Mesodermal cell (in vitro differentiated cells): ENCODE results near the gene ZNF385B.
"Not testable (repeated sequence)": the region's sequence is repeated elsewhere in the genome, so short reads cannot be mapped to it uniquely, and the experiment has no call there.

ENCODE experiments used
- H3K27ac ChIP-seq: 2 replicates; pipeline ENCODE4 v1.7.0; 2013; ENCODE audit warnings: mild to moderate bottlenecking, low read depth, low read length, moderate library complexity; ENCODE audit not compliant: severe bottlenecking
- H3K36me3 ChIP-seq: 2 replicates; pipeline ENCODE4 v1.7.1; 2013; ENCODE audit warnings: mild to moderate bottlenecking, low read length, moderate library complexity; ENCODE audit not compliant: control insufficient read depth, insufficient read depth
- H3K4me1 ChIP-seq: one replicate; pipeline ENCODE4 v1.7.1; 2013; ENCODE audit warnings: mild to moderate bottlenecking, low read length; ENCODE audit not compliant: insufficient read depth, control insufficient read depth, poor library complexity, severe bottlenecking
- H3K4me3 ChIP-seq: 2 replicates; pipeline ENCODE4 v1.7.0; 2013; ENCODE audit warnings: low read length, control low read depth, mild to moderate bottlenecking; ENCODE audit not compliant: insufficient read depth, poor library complexity, severe bottlenecking; ENCODE audit errors: extremely low read depth
- H3K9me3 ChIP-seq: 2 replicates; pipeline ENCODE4 v1.7.1; 2013; ENCODE audit warnings: mild to moderate bottlenecking, low read length, moderate library complexity; ENCODE audit not compliant: control insufficient read depth
- WGBS, 2 experiments: methylation state at CpG; one replicate each; pipeline ENCODE4 v1.1.5; 2013; ENCODE audit warnings: missing lambda C conversion rate in 2 of 2; ENCODE audit not compliant: insufficient coverage in 2 of 2; 5-methylcytosine and 5-hydroxymethylcytosine counted together

ZNF385B gene

DNA sequence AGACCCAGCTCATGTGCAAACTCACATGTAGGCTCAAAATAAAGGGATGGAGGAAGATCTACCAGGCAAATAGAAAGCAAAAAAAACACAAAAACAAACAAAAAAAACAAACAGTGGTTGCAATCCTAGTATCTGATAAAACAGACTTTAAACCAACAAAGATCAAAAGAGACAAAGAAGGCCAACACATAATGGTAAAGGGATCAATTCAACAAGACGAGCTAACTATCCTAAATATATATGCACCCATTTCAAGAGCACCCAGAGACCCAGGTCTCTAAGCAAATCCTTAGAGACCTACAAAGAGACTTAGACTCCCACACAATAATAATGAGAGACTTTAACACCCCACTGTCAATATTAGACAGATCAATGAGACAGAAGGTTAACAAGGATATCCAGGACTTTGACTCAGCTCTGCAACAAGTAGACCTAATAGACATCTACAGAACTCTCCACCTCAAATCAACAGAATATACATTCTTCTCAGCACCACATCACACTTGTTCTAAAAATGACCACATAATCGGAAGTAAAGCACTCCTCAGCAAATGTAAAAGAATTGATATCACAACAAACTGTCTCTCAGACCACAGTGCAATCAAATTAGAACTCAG is 229.5 kb downstream of the ZNF385B start:
- not testable (repeated sequence) for H3K9me3 ChIP-seq, H3K4me1 ChIP-seq, H3K27ac ChIP-seq, H3K36me3 ChIP-seq, H3K4me3 ChIP-seq
- 88% methylated on average over 1 of the region's 2 CpGs; no CpG with 5 or more reads in 1 of the 2 experiments for WGBS, 2 experiments

DNA sequence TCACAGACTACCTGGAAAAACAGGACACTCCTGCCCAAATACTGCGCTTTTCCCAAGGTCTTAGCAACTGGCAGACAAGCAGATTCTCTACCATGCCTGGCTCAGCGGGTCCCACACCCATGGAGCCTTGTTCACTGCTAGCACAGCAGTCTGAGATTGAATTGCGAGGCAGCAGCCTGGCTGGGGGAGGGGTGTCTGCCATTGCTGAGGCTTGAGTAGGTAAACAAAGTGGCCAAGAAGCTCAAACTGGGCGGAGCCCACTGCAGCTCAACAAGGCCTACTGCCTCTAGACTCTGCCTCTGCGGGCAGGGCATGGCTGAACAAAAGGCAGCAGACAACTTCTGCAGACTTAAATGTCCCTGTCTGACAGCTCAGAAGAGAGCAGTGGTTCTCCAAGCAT is 231.6 kb downstream of the ZNF385B start:
- not testable (repeated sequence) for H3K4me3 ChIP-seq, H3K4me1 ChIP-seq, H3K9me3 ChIP-seq, H3K36me3 ChIP-seq, H3K27ac ChIP-seq
- WGBS, 2 experiments, result 89 to 95% methylated on average over 4 to 5 of the region's 5 CpGs

DNA sequence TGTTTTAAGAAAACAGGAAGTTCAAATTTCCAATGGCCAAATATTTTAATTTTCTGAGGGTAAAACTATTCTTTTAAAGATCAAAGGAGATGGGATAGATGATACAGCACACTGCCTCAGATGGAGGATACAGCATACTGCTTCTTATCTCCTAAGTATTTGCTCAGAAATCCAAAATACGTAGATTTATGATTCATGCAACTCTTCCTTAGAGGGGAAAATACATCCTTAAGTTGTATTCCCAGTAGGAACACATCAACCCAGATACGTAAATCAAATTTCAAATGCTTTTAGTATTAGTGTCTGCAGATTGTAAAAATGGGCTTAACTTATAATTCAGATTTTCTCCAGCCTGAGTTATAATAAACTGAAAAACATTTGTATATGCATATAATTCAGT is 235.2 kb downstream of the ZNF385B start:
- H3K36me3 ChIP-seq, result no peaks in the 10 kb centered on the region
- WGBS, 2 experiments, result no CpG with 5 or more reads among the region's 2 CpGs
- no peak overlapping the region for H3K4me3 ChIP-seq
- H3K9me3 ChIP-seq, result no peaks in the 10 kb centered on the region
- no peaks in the 10 kb centered on the region for H3K4me1 ChIP-seq
- H3K27ac ChIP-seq, result no peak overlapping the region

DNA sequence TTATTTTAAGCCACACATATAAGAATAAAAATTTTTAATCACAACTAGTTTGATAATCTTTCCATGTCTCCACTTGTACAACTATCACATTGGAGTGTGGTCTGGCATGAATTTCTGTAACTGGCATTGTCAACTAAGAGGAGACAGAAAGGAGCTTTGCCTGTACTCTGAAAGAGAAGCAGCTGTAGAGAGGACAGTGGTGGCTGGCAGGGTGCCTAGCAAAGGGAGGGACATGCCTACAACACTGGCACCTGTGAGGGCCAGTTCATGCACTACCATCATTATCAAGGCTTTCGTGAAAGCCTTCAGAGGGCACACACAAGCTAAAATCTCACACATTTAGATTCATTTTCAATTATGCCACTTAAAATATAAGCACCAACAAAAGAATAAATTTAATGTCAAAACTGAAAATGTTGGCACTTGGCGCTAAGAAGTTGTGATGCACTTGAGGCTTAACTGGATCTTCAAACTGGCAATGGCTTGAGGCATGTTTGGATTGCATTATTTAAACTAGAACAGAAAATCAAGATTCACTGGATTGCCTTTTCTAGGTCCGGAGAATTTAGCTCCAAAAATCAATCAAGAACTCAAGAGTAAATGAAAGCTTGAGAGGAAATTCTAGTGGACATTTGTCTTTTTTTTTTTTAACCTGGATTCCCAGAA is 238.6 kb downstream of the ZNF385B start:
- H3K4me1 ChIP-seq, result no peaks in the 10 kb centered on the region
- H3K4me3 ChIP-seq, result no peak overlapping the region
- H3K9me3 ChIP-seq, result peaks cover 3% of the 10 kb centered on the region
- WGBS, 2 experiments, result 80 to 100% methylated on average over 1 to 2 of the region's 3 CpGs
- H3K36me3 ChIP-seq, result no peaks in the 10 kb centered on the region
- H3K27ac ChIP-seq, result no peak overlapping the region

DNA sequence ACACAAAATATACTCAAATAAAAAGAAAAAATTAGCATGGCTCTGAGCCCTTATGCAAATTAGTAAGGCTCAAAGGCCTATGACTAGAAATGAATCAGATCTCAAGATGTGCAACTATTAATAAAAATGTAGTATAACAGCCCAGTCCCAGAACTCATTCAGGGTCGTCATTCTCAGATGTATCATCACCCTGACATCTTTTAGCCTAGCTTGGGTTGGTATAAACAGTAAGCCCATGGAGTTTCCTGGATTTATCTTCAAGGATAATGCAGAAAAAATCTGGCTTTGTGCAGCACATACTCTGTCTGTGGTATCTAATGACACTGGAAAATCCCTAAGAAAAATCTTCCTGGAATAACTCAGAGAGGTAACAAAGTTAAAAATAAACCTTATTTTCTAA is 239.3 kb downstream of the ZNF385B start:
- WGBS, 2 experiments, result no CpG with 5 or more reads among the region's 1 CpG
- no peak overlapping the region for H3K27ac ChIP-seq
- no peak overlapping the region for H3K4me3 ChIP-seq
- H3K4me1 ChIP-seq, result no peaks in the 10 kb centered on the region
- H3K36me3 ChIP-seq, result no peaks in the 10 kb centered on the region
- peaks cover 3% of the 10 kb centered on the region for H3K9me3 ChIP-seq

DNA sequence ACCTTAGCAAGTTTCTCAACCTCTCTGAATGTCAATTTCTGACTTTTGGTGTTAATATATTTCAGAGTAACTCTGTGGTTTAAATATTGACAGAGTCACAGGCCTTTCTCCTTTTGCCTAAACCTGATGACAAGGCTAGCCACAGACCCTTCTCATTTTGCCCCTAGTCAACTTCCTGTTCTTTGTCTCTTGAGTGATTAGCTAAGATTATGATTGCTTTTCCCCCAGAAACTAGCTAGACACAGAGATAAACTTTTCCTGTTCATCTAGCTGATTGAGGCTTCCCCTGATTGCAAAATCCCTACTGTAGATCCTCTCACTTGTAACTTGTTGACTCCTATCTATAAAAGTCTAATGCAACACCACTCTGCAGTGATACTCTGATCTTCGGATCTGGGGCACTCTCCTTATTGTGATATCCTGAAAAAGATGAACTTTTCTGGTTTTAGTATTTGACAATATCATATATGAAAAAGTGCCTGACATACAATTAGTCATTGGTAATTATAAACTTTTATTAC is 241.4 kb downstream of the ZNF385B start:
- WGBS, 2 experiments, result no CpG with 5 or more reads among the region's 1 CpG
- Histone ChIP-seq H3K4me1 (no peaks in the 10 kb centered on the region), H3K4me3 (no peak overlapping the region), H3K36me3 (no peaks in the 10 kb centered on the region), H3K9me3 (peaks cover 3% of the 10 kb centered on the region), H3K27ac (no peak overlapping the region)

DNA sequence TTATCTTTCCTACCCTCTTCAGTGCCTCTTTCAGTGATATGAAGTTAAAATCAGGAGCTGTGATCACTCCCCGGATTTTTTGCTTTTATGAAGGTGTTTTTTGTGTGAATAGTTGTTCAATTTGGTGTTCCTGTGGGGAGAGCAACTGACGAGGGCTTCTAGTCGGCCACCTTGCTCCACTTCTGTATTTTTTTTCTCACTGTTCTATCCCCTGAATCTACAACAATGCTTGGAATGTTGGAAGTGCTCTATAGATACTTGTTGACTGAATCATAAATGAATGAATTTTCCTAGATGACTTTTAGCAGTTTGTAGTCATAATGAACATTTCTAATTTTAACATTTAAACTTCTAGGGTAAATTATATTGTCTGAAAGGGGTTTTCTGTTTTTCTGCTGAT is 247.3 kb downstream of the ZNF385B start:
- Histone ChIP-seq H3K9me3 (no peaks in the 10 kb centered on the region), H3K27ac (no peak overlapping the region), H3K36me3 (no peaks in the 10 kb centered on the region), H3K4me1 (peaks cover 7% of the 10 kb centered on the region), H3K4me3 (no peak overlapping the region)
- no CpG with 5 or more reads among the region's 3 CpGs for whole genome bisulfite sequencing, 2 experiments

DNA sequence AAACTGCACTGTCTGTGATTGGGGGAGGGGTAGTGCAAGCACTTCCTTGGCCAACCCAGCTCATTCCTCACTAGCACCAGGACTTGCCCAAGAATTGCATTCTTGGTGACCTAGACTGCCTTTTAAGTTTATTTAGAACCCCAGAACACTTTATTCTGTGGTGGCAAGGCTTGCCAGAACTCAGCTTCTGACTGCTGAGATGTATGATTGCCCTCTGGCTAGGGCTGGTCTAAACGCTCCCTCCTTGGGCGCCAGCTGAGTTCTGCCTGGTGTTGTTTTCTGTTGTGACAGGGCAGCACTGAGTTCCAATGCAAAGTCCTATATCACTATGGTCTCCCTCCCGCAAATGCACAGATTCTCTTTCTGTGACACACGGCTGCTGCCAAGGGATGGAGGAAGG is 247.7 kb downstream of the ZNF385B start:
- Histone ChIP-seq H3K4me1 (peaks cover 7% of the 10 kb centered on the region), H3K9me3 (no peaks in the 10 kb centered on the region), H3K36me3 (no peaks in the 10 kb centered on the region), H3K27ac (no peak overlapping the region), H3K4me3 (no peak overlapping the region)
- no CpG with 5 or more reads among the region's 4 CpGs for WGBS, 2 experiments

DNA sequence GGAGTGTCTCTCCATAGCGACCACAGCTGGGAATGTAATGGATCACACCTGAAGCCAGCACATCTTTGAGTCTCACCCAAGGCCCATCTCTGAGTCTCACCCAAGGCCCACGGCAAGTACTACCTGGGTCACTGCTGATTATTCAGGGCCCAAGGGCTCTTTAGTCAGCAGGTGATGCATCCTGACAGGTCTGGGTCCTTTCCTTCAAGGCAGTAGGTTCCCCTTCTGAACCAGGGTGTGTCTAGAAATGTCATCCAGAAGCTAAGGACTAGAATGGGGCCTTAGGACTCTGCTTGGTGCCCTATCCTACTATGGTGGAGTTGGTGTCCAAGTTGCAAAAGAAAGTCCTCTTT is 248.1 kb downstream of the ZNF385B start:
- peak overlapping the region; percentile 80 for H3K27ac ChIP-seq
- peaks cover 7% of the 10 kb centered on the region for H3K4me1 ChIP-seq
- 88 to 91% methylated on average over 1 to 2 of the region's 2 CpGs for WGBS, 2 experiments
- no peaks in the 10 kb centered on the region for H3K9me3 ChIP-seq
- H3K36me3 ChIP-seq, result no peaks in the 10 kb centered on the region
- no peak overlapping the region for H3K4me3 ChIP-seq

DNA sequence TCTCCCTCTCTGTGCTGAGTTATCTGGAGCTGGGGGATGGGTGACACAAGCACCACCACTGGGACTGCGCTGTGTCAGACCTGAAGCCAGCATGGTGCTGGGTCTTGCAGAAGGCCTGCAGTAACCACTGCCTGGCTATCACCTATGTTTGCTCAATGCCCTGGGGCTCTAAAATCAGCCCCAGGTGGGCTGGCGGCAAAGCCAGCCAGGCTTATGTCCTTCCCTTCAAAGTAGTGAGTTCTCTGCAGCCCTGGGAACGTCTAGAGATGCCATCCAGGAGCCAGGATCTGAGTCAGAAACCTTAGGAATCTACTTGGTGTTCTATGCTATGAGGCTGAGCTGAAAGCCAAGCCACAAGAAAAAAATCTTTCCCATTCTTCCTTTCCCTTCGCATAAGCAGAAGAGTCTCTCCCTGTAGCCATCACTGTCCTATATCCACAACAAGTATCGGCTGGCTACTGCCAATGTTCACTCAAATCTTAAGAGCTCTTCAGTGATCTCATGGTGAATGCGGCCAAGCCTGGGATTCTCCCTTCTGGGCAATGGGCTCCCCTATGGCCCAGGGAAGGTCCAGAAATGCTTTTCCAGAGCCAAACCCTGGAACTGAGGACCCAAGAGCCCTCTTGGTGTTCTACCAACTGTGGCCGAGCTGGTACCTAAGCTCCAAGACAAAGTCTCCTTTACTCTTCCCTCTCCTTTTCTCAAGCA is 248.7 kb downstream of the ZNF385B start:
- H3K4me3 ChIP-seq, result no peak overlapping the region

DNA sequence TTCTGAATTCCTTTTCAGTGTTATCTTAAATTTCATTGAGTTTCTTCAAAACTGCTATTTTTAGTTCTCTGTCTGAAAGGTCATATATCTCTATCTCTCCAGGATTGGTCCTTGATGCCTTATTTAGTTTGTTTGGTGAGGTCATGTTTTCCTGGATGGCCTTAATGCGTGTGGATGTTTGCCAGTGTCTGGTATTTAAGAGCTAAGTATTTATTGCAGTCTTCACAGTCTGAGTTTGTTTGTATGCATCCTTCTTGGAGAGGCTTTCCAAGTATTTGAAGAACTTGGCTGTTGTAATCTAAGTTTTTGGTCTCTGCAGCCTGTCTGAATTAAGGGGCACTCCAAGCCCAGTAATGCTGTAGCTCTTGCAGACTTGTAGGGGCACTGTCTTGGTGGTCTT is 249.3 kb downstream of the ZNF385B start:
- Histone ChIP-seq H3K4me1 (peaks cover 7% of the 10 kb centered on the region), H3K9me3 (no peaks in the 10 kb centered on the region), H3K36me3 (no peaks in the 10 kb centered on the region), H3K27ac (peak overlapping the region; percentile 80), H3K4me3 (no peak overlapping the region)
- WGBS, 2 experiments, result 20% methylated on average over 1 of the region's 1 CpG; no CpG with 5 or more reads in 1 of the 2 experiments

More for the DNA sequence above, 248.7 kb downstream of the ZNF385B start:
- peaks cover 7% of the 10 kb centered on the region for H3K4me1 ChIP-seq
- no peaks in the 10 kb centered on the region for H3K36me3 ChIP-seq
- peak overlapping the region; percentile 80 for H3K27ac ChIP-seq
- H3K9me3 ChIP-seq, result no peaks in the 10 kb centered on the region
- 85 to 95% methylated on average over 5 of the region's 7 CpGs for WGBS, 2 experiments
